Spleen (tissue), 11 donors: ENCODE data around the gene ZYX. TPM values are rescaled to one million over a fixed set of nuclear protein-coding genes. Genes with fewer than 3 reads are reported as not detected.

Experiments used
- DNase-seq: peaks from one replicate; pipeline ENCODE4 v3.0.0-alpha.2; 2020
- H3K27ac ChIP-seq, 8 donors: fragments of 200-600 bp; sonication (generic) in 7 of 8; 1 replicate in 4 of 8; 2 replicates in 4 of 8; pipeline versions ENCODE4 v1.5.0 to v1.8.0; 2016 to 2021; ENCODE audit warnings: inconsistent platforms in 4 of 8, mild to moderate bottlenecking in 4 of 8, moderate library complexity in 1 of 8
- H3K27me3 ChIP-seq, 7 donors: fragments of 200-600 bp; sonication (generic) in 6 of 7; replicated peaks in 1 of 7; 1 replicate in 4 of 7; 2 replicates in 3 of 7; pipeline versions ENCODE4 v1.5.0 to v1.8.0; 2016 to 2021; ENCODE audit warnings: inconsistent platforms in 3 of 7, mild to moderate bottlenecking in 1 of 7
- H3K36me3 ChIP-seq, 6 donors: fragments of 200-600 bp; sonication (generic) in 5 of 6; 1 replicate in 4 of 6; 2 replicates in 2 of 6; pipeline versions ENCODE4 v1.5.0 to v1.8.0; 2016 to 2021; ENCODE audit warnings: inconsistent platforms in 2 of 6
- H3K4me1 ChIP-seq, 6 donors: fragments of 200-600 bp; sonication (generic) in 5 of 6; 1 replicate in 3 of 6; 2 replicates in 3 of 6; pipeline versions ENCODE4 v1.5.0 to v1.8.0; 2016 to 2021; ENCODE audit warnings: inconsistent platforms in 3 of 6
- H3K4me3 ChIP-seq, 8 donors: fragments of 200-600 bp; sonication (generic) in 7 of 8; 1 replicate in 4 of 8; 2 replicates in 4 of 8; pipeline versions ENCODE4 v1.5.0 to v1.8.0; 2016 to 2021; ENCODE audit warnings: inconsistent platforms in 4 of 8, mild to moderate bottlenecking in 4 of 8, moderate library complexity in 2 of 8
- H3K9me3 ChIP-seq, 8 donors: fragments of 200-600 bp; sonication (generic) in 7 of 8; 1 replicate in 4 of 8; 2 replicates in 4 of 8; pipeline versions ENCODE4 v1.5.0 to v1.8.0; 2016 to 2021; ENCODE audit warnings: inconsistent platforms in 4 of 8
- POLR2A ChIP-seq, 3 donors: fragments of 450-650 bp; IDR thresholded peaks; one replicate each; pipeline ENCODE4 v1.5.1; 2017; ENCODE audit warnings: antibody characterized with exemption in 3 of 3, mild to moderate bottlenecking in 1 of 3
- POLR2AphosphoS5 ChIP-seq, 3 donors: sonication (generic); formaldehyde crosslinking; IDR thresholded peaks; one replicate each; pipeline ENCODE4 v1.5.1; 2017; ENCODE audit warnings: antibody characterized with exemption in 3 of 3
- WGBS, 5 donors: extraction: QIAGEN DNeasy Blood & Tissue Kit in 3 of 5; methylation state at CpG; one replicate each; pipeline versions ENCODE4 v1.1.5 to v1.1.7; 2013 to 2018; 5-methylcytosine and 5-hydroxymethylcytosine counted together
- intact Hi-C: fragments of 100-400 bp; cut with DNase I; formaldehyde crosslinking; loops from one replicate; pipeline ENCODE4 v1.15.0; 2023; ENCODE audit warnings: low total_unique reads
- polyA plus RNA-seq, 3 donors: library from polyadenylated mRNA; stranded (reverse); fragments of 200-250 nt; gene quantifications; one replicate each; pipeline ENCODE4 v1.2.1, GENCODE V29; 2013
- total RNA-seq, 7 donors: library from RNA; depleted of rRNA in 3 of 7; stranded (reverse); fragments of >200 nt in 3 of 7; fragmentation: NEBNext Ultra II Directional in 4 of 7; extraction: Animal tissue kit (Norgen Biotek cat#: 25700) in 4 of 7; gene quantifications; one replicate each; pipeline versions ENCODE4 v1.1.0 to v1.2.1, GENCODE V29; 2016 to 2021
- TF ChIP-seq, protein P1 (sequence below), 11 experiments: fragments of 200-600 bp in 7 of 11; fragments of 450-650 bp in 4 of 11; sonication (generic) in 4 of 11; IDR thresholded peaks in 8 of 11; conservative IDR thresholded peaks in 3 of 11; 1 replicate in 7 of 11; 2 replicates in 4 of 11; pipeline versions ENCODE4 v1.4.0 to v1.8.0; 2016 to 2021; ENCODE audit warnings: antibody characterized with exemption in 11 of 11, inconsistent platforms in 4 of 11, mild to moderate bottlenecking in 1 of 11
- donor health status: healthy with polysubstance abuse.
- donor health status: DM: no; HTN: no; CAD: no; lungs with moderate emphysema.
- donor health status: DM: no; HTN: no; CAD: no.
- donor health status: Bipolar disorder and iron deficiency.
- donor health status: healthy.
- donor health status: DM: no; HTN: no; CAD: no.
- donor health status: DM: yes; HTN: yes; CAD: no.

Gene ZYX
- total and polyA plus RNA-seq, 10 donors = 50.3 to 439 (median 187) TPM

DNA sequence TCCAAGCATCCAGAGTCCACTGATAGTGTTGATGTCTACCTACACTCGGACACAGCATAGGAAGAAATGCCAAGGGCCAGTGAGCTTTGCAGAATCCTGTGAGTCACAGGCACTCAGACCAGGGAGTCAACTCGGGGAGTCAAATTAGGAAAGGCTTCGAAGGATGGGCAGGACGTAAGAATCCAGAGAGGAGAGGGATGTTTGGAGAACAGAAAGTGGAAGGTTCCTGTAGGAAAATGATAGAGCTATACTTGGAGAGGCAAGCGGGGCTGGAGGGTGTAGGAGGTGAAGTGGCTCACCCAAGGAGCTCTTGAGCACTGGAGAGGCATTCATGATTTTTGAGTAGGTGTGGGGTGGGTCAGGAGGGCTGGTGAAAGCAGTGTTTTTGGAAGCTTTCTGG lies 3.0 kb downstream of the ZYX start:
- Histone ChIP-seq H3K4me3 (peak overlapping the region in 6 of 8 donors; percentile 79 to 98 (median 84)), H3K9me3 (no peaks in the 10 kb centered on the region), H3K27me3 (no peaks in the 10 kb centered on the region), H3K36me3 (peaks cover 0 to 56% (median 21%) of the 10 kb centered on the region in 6 donors), H3K27ac (peak overlapping the region in 6 of 8 donors; percentile 98 to 100 (median 98)), H3K4me1 (peaks cover 29 to 88% (median 72%) of the 10 kb centered on the region in 6 donors)
- intact Hi-C loops = no loop called here
- TF ChIP-seq POLR2A (IDR thresholded peaks at IDR 0.05) (no peak), POLR2AphosphoS5 (IDR thresholded peaks at IDR 0.05) (no peak)
- TF ChIP-seq, protein P1, sequence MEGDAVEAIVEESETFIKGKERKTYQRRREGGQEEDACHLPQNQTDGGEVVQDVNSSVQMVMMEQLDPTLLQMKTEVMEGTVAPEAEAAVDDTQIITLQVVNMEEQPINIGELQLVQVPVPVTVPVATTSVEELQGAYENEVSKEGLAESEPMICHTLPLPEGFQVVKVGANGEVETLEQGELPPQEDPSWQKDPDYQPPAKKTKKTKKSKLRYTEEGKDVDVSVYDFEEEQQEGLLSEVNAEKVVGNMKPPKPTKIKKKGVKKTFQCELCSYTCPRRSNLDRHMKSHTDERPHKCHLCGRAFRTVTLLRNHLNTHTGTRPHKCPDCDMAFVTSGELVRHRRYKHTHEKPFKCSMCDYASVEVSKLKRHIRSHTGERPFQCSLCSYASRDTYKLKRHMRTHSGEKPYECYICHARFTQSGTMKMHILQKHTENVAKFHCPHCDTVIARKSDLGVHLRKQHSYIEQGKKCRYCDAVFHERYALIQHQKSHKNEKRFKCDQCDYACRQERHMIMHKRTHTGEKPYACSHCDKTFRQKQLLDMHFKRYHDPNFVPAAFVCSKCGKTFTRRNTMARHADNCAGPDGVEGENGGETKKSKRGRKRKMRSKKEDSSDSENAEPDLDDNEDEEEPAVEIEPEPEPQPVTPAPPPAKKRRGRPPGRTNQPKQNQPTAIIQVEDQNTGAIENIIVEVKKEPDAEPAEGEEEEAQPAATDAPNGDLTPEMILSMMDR (IDR thresholded peaks at IDR 0.05 in 8 of 11, conservative IDR thresholded peaks at IDR 0.05 in 3 of 11) = no peak
- WGBS, 5 donors = 52 to 66% (median 52%) methylated on average over 5 of the region's 5 CpGs
- no peak for DNase-seq

DNA sequence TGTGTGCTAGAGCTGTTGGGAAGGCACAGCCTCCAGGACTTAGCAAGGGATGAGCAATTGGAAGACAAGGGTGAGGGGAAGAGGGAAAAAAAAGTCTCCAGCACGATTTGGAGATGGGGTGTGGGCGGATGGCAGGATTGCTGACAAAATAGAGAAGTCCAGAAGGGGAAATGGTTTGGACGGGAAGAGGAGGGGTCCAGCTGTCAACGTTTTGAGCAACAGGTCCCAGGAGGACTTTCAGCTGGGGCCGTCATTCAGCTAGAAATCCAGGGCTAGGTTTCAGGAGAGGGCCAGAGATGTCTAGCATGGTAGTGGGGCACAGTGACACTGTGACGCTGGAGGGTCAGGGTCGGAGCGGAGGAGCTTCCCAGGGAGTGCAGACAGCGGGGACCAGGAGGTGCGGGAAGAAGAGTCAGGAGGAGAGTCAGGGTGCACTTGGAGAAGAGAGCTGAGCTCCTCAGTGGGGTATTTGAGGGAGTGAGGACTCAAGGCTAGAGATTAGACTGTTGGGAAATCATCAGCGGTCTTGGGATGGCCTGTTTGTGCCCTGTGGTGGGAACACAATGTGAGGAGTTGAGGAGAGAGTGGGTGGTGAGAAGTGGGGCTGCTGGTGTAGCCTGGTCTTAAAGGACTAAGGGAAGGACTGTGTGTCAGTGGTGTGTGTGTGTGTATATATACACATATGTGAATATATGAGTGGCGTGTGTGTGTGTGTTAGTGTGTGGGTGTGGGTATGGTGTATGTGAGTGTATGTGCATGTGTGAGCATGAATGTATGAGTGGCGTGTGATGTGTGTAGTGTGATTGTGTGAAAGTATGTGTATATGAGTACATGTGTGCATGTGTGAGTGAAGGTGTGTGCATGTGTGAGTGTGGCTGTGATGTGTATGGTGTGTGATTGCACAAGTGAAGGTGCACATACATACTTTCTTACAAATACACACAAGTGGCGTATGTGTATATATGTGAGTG lies 3.8 kb downstream of the ZYX start:
- H3K9me3 ChIP-seq = no peaks in the 10 kb centered on the region
- DNase-seq = no peak
- H3K4me1 ChIP-seq = peaks cover 21 to 88% (median 68%) of the 10 kb centered on the region in 6 donors
- peak overlapping the region in 6 of 8 donors; percentile 98 to 100 (median 98) for H3K27ac ChIP-seq
- no peaks in the 10 kb centered on the region for H3K27me3 ChIP-seq
- intact Hi-C loops = no loop called here
- 48 to 62% (median 52%) methylated on average over 14 of the region's 14 CpGs for WGBS, 5 donors
- peaks cover 3 to 64% (median 29%) of the 10 kb centered on the region in 6 donors for H3K36me3 ChIP-seq
- TF ChIP-seq, protein P1 (IDR thresholded peaks at IDR 0.05 in 8 of 11, conservative IDR thresholded peaks at IDR 0.05 in 3 of 11) = no peak
- peak; percentile 34 to 47 (median 46) for TF ChIP-seq POLR2AphosphoS5 (IDR thresholded peaks at IDR 0.05)
- peak overlapping the region in 6 of 8 donors; percentile 79 to 98 (median 84) for H3K4me3 ChIP-seq

DNA sequence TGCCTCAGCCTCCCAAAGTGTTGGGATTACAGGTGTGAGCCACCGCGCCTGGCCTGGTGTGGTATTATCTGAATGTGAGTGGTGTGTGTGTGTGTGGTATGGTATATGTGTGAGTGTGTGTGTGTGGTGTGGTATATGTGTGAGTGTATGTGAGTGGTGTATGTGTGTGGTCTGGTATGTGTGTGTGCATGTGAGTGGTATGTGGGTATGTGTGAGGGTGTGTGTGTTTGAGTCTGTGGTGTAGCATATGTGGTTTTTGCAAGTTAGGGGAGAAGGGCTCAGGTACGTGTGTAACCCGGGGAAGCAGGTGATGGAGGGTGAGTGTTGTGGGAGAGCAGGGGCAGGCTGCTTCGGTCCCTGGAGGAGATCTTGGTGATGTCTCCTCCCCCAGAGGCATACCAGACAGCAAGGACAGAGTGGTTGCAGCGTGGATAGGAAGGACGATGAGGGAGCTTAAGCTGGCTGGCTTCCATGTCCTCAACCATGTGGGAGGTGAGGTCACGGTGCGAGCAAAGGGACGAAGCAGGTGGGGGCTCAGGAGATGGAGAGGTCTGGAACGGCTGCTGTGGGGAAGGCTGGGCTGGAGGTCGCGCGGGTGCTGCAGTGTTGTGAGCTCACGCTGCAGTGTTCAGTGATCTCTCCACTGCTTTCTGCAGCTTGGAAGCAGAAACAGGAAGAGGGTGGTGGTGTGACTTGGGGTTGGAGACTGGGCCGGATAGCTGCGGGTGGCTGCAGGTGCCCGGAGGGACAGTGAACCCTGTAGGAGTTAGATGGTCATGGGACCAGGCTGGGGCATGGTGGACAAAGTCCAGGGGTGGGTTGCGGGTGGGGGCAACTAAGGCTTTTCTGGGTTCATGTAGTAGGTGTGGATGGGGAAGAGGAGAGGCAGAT lies 5.0 kb downstream of the ZYX start:
- H3K36me3 ChIP-seq = peaks cover 3 to 76% (median 41%) of the 10 kb centered on the region in 6 donors
- intact Hi-C loops = no loop called here
- H3K27ac ChIP-seq = peak overlapping the region in 7 of 8 donors; percentile 9 to 100 (median 62)
- peak overlapping the region in 5 of 8 donors; percentile 10 to 98 (median 16) for H3K4me3 ChIP-seq
- H3K27me3 ChIP-seq = no peaks in the 10 kb centered on the region
- TF ChIP-seq POLR2A (IDR thresholded peaks at IDR 0.05) = no peak
- TF ChIP-seq, protein P1 (IDR thresholded peaks at IDR 0.05 in 8 of 11, conservative IDR thresholded peaks at IDR 0.05 in 3 of 11) = no peak
- peak in 2 of 3 donors; percentile 72 to 81 for TF ChIP-seq POLR2AphosphoS5 (IDR thresholded peaks at IDR 0.05)
- 15 to 29% (median 21%) methylated on average over 19 of the region's 19 CpGs for WGBS, 5 donors
- no peaks in the 10 kb centered on the region for H3K9me3 ChIP-seq
- DNase-seq = peak; percentile 88
- H3K4me1 ChIP-seq = peaks cover 21 to 97% (median 75%) of the 10 kb centered on the region in 6 donors
